ENCODE results near the gene MEIS2. TPM values are rescaled to one million over a fixed set of nuclear protein-coding genes. Genes with fewer than 3 reads are reported as not detected.
A peak's percentile ranks its signal among the peaks of the same experiment; 100 is the strongest.

The MEIS2 gene
- total and polyA plus RNA-seq, 12 donors, result 36.2 to 139 (median 74.8) TPM

- Histone ChIP-seq H3K36me3 (replicated peaks in 1 of 2) (no peaks in the 10 kb centered on the region), H3K4me3 (no peak overlapping the region), H3K4me1 (replicated peaks in 1 of 2) (peaks cover 7 to 35% of the 10 kb centered on the region in 2 donors), H3K27ac (peak overlapping the region in 1 of 5 donors; percentile 4), H3K9me3 (replicated peaks in 1 of 3) (peaks cover 0 to 5% (median 0%) of the 10 kb centered on the region in 3 donors), H3K27me3 (no peaks in the 10 kb centered on the region)
- 64 to 79% (median 78%) methylated on average over 4 of the region's 4 CpGs for WGBS, 4 donors
- no peak for DNase-seq
- intact Hi-C loops (cut with DNase I), result no loop called here
- TF ChIP-seq POLR2A (IDR thresholded peaks at IDR 0.05), result no peak
- no peak for TF ChIP-seq CTCF (IDR thresholded peaks at IDR 0.05)
These were observed 134.6 kb downstream of the MEIS2 start for GRCh38 chr15:36965570-36966342.

GRCh38 chr15:36964626-36965025, 135.7 kb downstream of the MEIS2 start:
- peaks cover 0 to 3% (median 0%) of the 10 kb centered on the region in 3 donors for H3K9me3 ChIP-seq (replicated peaks in 1 of 3)
- H3K36me3 ChIP-seq (replicated peaks in 1 of 2), result no peaks in the 10 kb centered on the region
- no peak for DNase-seq
- no peak overlapping the region for H3K4me3 ChIP-seq
- H3K27ac ChIP-seq, result no peak overlapping the region
- intact Hi-C loops (cut with DNase I), result no loop called here
- no peaks in the 10 kb centered on the region for H3K27me3 ChIP-seq
- TF ChIP-seq POLR2A (IDR thresholded peaks at IDR 0.05), result no peak
- no peak for TF ChIP-seq CTCF (IDR thresholded peaks at IDR 0.05)
- peaks cover 7 to 47% of the 10 kb centered on the region in 2 donors for H3K4me1 ChIP-seq (replicated peaks in 1 of 2)

GRCh38 chr15:36961956-36962355, 138.4 kb downstream of the MEIS2 start:
- intact Hi-C loops (cut with DNase I), result no loop called here
- WGBS, 4 donors, result 88 to 95% (median 92%) methylated on average over 1 of the region's 1 CpG
- no peaks in the 10 kb centered on the region for H3K36me3 ChIP-seq (replicated peaks in 1 of 2)

GRCh38 chr15:36960947-36961227, 139.5 kb downstream of the MEIS2 start:
- no peak for DNase-seq
- intact Hi-C loops (cut with DNase I), result no loop called here
- no peaks in the 10 kb centered on the region for H3K36me3 ChIP-seq (replicated peaks in 1 of 2)
- H3K4me1 ChIP-seq (replicated peaks in 1 of 2), result peaks cover 7 to 39% of the 10 kb centered on the region in 2 donors
- H3K27me3 ChIP-seq, result no peaks in the 10 kb centered on the region
- H3K27ac ChIP-seq, result no peak overlapping the region
- TF ChIP-seq CTCF (IDR thresholded peaks at IDR 0.05) (no peak), POLR2A (IDR thresholded peaks at IDR 0.05) (no peak)
- peak overlapping the region in 1 of 4 donors; percentile 7 for H3K4me3 ChIP-seq
- 94 to 97% (median 96%) methylated on average over 1 of the region's 1 CpG for WGBS, 4 donors
- H3K9me3 ChIP-seq (replicated peaks in 1 of 3), result no peaks in the 10 kb centered on the region

More at GRCh38 chr15:36961956-36962355, 138.4 kb downstream of the MEIS2 start:
- Histone ChIP-seq H3K27me3 (no peaks in the 10 kb centered on the region), H3K9me3 (replicated peaks in 1 of 3) (no peaks in the 10 kb centered on the region), H3K27ac (no peak overlapping the region), H3K4me3 (no peak overlapping the region), H3K4me1 (replicated peaks in 1 of 2) (peaks cover 7 to 47% of the 10 kb centered on the region in 2 donors)
- DNase-seq, result no peak
- TF ChIP-seq POLR2A (IDR thresholded peaks at IDR 0.05), result no peak
- no peak for TF ChIP-seq CTCF (IDR thresholded peaks at IDR 0.05)

Data from adrenal gland (tissue), 12 donors.